ENCODE results near the gene ARHGAP44. TPM values are rescaled to one million over a fixed set of nuclear protein-coding genes. Genes with fewer than 3 reads are reported as not detected.

Gene ARHGAP44
- total and polyA plus RNA-seq, 2 of the 4 experiments (the other 2 are of a cell fraction): 0.54 to 1.0 TPM

DNA sequence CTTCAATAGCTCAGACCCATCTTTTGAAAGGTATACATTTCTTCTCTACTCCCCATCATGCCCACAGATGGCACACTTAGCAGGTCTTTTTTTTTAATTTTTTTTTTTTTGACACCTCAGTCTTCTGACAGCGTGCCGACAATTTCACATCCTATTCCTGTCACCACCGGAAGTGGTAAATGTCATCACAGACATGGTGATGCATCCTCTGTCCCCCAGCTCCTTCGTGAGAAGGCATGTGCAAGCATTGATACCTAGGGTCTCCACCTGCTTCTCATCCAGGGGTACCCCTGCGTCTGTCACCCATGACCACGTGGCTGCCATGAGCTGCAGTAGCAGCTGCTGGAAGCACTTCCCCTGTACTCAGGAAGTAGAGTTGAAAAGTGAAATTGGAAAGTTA lies 192.9 kb downstream of the ARHGAP44 start:
- Histone ChIP-seq H3K9me3 (ENCODE audit: control insufficient read depth, insufficient read depth, low read length) (no peaks in the 10 kb centered on the region), H2BK20ac (ENCODE audit: low read depth, low read length) (no peak overlapping the region), H3K56ac (ENCODE audit: extremely low read depth, insufficient read depth, low read length) (no peak overlapping the region), H3K36me3 (ENCODE audit: control insufficient read depth, insufficient read depth, low read length) (no peaks in the 10 kb centered on the region), H3K23ac (ENCODE audit: low read depth, low read length) (no peak overlapping the region), H4K91ac (ENCODE audit: insufficient read depth, low read depth, low read length) (no peak overlapping the region), H3K27ac (ENCODE audit: insufficient read depth, low read length) (no peak overlapping the region), H3K14ac (replicated peaks; ENCODE audit: low read depth, low read length) (no peak overlapping the region), H4K8ac (ENCODE audit: low read depth in 2 of 2, low read length in 2 of 2) (no peak overlapping the region), H3K18ac (ENCODE audit: low read depth, low read length) (no peak overlapping the region), H2AK9ac (replicated peaks; ENCODE audit: low read depth, low read length, poor library complexity) (no peak overlapping the region), H2BK15ac (ENCODE audit: low read depth, low read length) (no peak overlapping the region), H2AK5ac (ENCODE audit: low read depth, low read length) (no peak overlapping the region), H3K27me3 (ENCODE audit: control insufficient read depth, insufficient read depth, low read length) (no peaks in the 10 kb centered on the region), H3K4me2 (ENCODE audit: low read depth, low read length) (no peak overlapping the region), H3K4me1 (ENCODE audit: control insufficient read depth, insufficient read depth, low read length) (peaks cover 4% of the 10 kb centered on the region; the same call in 1 of the 2 replicates), H2AFZ (replicated peaks; ENCODE audit: low read length, poor library complexity) (no peak overlapping the region), H3K4ac (ENCODE audit: low read depth, low read length) (no peak overlapping the region), H3K4me3 (ENCODE audit: insufficient read depth, low read depth, low read length) (no peak overlapping the region), H2BK5ac (ENCODE audit: low read depth, low read length, poor library complexity, severe bottlenecking) (no peak overlapping the region), H4K20me1 (ENCODE audit: insufficient read depth, low read length) (no peaks in the 10 kb centered on the region), H3K9me1 (ENCODE audit: insufficient read depth, low read length) (no peaks in the 10 kb centered on the region; the same call in 1 of the 2 replicates), H4K5ac (ENCODE audit: low read depth, low read length) (no peak overlapping the region), H2BK120ac (ENCODE audit: low read depth, low read length) (no peak overlapping the region), H3K9ac (ENCODE audit: low read depth, low read length) (no peak overlapping the region), H3K79me1 (ENCODE audit: low read depth in 1 of 2, low read length in 2 of 2) (no peaks in the 10 kb centered on the region)
- no TSS peak for BruUV-seq (replicated peaks)
- WGBS, 2 experiments (ENCODE audit: extremely low coverage in 2 of 2, insufficient read length in 1 of 2): no CpG with 5 or more reads among the region's 6 CpGs
- ChIA-PET CTCF (no interaction called here), POLR2A (ENCODE audit: unreplicated experiment) (no interaction called here)
- dilution Hi-C loops (cut with HindIII; ENCODE audit: low sequenced_read_pairs, unreplicated experiment): no loop called here
- no peak for ATAC-seq (ENCODE audit: low read depth)
- in situ Hi-C loops (cut with MboI; ENCODE audit: low sequenced_read_pairs): no loop called here
- TF ChIP-seq POLR2A (IDR thresholded peaks at IDR 0.05; ENCODE audit: low read depth, low read length): no peak
- TF ChIP-seq, protein P1, sequence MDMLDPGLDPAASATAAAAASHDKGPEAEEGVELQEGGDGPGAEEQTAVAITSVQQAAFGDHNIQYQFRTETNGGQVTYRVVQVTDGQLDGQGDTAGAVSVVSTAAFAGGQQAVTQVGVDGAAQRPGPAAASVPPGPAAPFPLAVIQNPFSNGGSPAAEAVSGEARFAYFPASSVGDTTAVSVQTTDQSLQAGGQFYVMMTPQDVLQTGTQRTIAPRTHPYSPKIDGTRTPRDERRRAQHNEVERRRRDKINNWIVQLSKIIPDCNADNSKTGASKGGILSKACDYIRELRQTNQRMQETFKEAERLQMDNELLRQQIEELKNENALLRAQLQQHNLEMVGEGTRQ (IDR thresholded peaks at IDR 0.05; ENCODE audit: low read depth, low read length): no peak
- TF ChIP-seq CHD1 (IDR thresholded peaks at IDR 0.05; ENCODE audit: low read depth, low read length): no peak
- no peak for TF ChIP-seq MXI1 (IDR thresholded peaks at IDR 0.05; ENCODE audit: borderline replicate concordance, low read depth, low read length)
- TF ChIP-seq CEBPB (IDR thresholded peaks at IDR 0.05; ENCODE audit: low read depth, low read length): no peak
- no peak for TF ChIP-seq RAD21 (IDR thresholded peaks at IDR 0.05; ENCODE audit: low read length)
- TF ChIP-seq, protein P2, sequence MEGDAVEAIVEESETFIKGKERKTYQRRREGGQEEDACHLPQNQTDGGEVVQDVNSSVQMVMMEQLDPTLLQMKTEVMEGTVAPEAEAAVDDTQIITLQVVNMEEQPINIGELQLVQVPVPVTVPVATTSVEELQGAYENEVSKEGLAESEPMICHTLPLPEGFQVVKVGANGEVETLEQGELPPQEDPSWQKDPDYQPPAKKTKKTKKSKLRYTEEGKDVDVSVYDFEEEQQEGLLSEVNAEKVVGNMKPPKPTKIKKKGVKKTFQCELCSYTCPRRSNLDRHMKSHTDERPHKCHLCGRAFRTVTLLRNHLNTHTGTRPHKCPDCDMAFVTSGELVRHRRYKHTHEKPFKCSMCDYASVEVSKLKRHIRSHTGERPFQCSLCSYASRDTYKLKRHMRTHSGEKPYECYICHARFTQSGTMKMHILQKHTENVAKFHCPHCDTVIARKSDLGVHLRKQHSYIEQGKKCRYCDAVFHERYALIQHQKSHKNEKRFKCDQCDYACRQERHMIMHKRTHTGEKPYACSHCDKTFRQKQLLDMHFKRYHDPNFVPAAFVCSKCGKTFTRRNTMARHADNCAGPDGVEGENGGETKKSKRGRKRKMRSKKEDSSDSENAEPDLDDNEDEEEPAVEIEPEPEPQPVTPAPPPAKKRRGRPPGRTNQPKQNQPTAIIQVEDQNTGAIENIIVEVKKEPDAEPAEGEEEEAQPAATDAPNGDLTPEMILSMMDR (conservative IDR thresholded peaks at IDR 0.05; ENCODE audit: low read depth, low read length): no peak
- no peak for TF ChIP-seq FOS (IDR thresholded peaks at IDR 0.05; ENCODE audit: low read depth, low read length)
- no peak for TF ChIP-seq RFX5 (IDR thresholded peaks at IDR 0.05; ENCODE audit: low read depth, low read length)
- TF ChIP-seq NFE2L2 (IDR thresholded peaks at IDR 0.05; ENCODE audit: low read depth, low read length): no peak
- TF ChIP-seq MAFK (IDR thresholded peaks at IDR 0.05; ENCODE audit: low read depth, low read length): no peak
- no peak for TF ChIP-seq MAZ (IDR thresholded peaks at IDR 0.05; ENCODE audit: borderline replicate concordance, low read depth, low read length)
- no peak for TF ChIP-seq RCOR1 (IDR thresholded peaks at IDR 0.05; ENCODE audit: insufficient replicate concordance, low read length)
- intact Hi-C loops (cut with micrococcal nuclease): loop anchor here (10.0 kb wide), 1 partner anchor 197 kb away; the partner anchor contains the start of gene ARHGAP44
- DNase-seq: no peak

Data from IMR-90 (cell line).